ENCODE data around the gene HPGDS.
"Not testable (repeated sequence)": the region's sequence is repeated elsewhere in the genome, so short reads cannot be mapped to it uniquely, and the experiment has no call there.

The HPGDS gene

GRCh38 chr4:94356444-94356843 is 13.8 kb upstream of the HPGDS start:
- DNase-seq = no peak

GRCh38 chr4:94354474-94354896 is 11.8 kb upstream of the HPGDS start:
- DNase-seq = no peak

- no peak for DNase-seq
These were observed 10.4 kb upstream of the HPGDS start for GRCh38 chr4:94352996-94353395.

GRCh38 chr4:94352163-94352562 is 9.5 kb upstream of the HPGDS start:
- DNase-seq = no peak

GRCh38 chr4:94351319-94351718 is 8.7 kb upstream of the HPGDS start:
- DNase-seq = no peak

GRCh38 chr4:94350095-94350494 is 7.5 kb upstream of the HPGDS start:
- no peak for DNase-seq

- no peak for DNase-seq
These were observed 6.6 kb upstream of the HPGDS start for GRCh38 chr4:94349193-94349592.

- DNase-seq = no peak
These were observed 6.0 kb upstream of the HPGDS start for GRCh38 chr4:94348666-94349065.

GRCh38 chr4:94346541-94346940 is 3.9 kb upstream of the HPGDS start:
- no peak for DNase-seq

- no peak for DNase-seq
These were observed 3.3 kb upstream of the HPGDS start for GRCh38 chr4:94345969-94346368.

GRCh38 chr4:94345266-94345665 is 2.6 kb upstream of the HPGDS start:
- DNase-seq = no peak

GRCh38 chr4:94344457-94344856 is 1.8 kb upstream of the HPGDS start:
- DNase-seq = no peak

- no peak for DNase-seq
These were observed 910 bp downstream of the HPGDS start for GRCh38 chr4:94341481-94342370.

GRCh38 chr4:94339779-94340178 is 2.9 kb downstream of the HPGDS start:
- DNase-seq = peak; percentile 1

- DNase-seq = no peak
These were observed 3.8 kb downstream of the HPGDS start for GRCh38 chr4:94338681-94339351.

GRCh38 chr4:94336791-94337190 is 5.8 kb downstream of the HPGDS start:
- DNase-seq = peak; percentile 0

GRCh38 chr4:94336303-94336702 is 6.3 kb downstream of the HPGDS start:
- DNase-seq = no peak

GRCh38 chr4:94334962-94335361 is 7.7 kb downstream of the HPGDS start:
- DNase-seq = no peak

GRCh38 chr4:94334476-94334875 is 8.2 kb downstream of the HPGDS start:
- DNase-seq = no peak

GRCh38 chr4:94333866-94334265 is 8.8 kb downstream of the HPGDS start:
- DNase-seq = no peak

- no peak for DNase-seq
These were observed 9.5 kb downstream of the HPGDS start for GRCh38 chr4:94332983-94333590.

GRCh38 chr4:94329933-94330332 is 12.7 kb downstream of the HPGDS start:
- DNase-seq = no peak

- no peak for DNase-seq
These were observed 16.8 kb downstream of the HPGDS start for GRCh38 chr4:94325835-94326234.

GRCh38 chr4:94319927-94320326 is 22.7 kb downstream of the HPGDS start:
- not testable (repeated sequence) for DNase-seq
